Gastrocnemius medialis (tissue), 4 donors: Measurements from ENCODE around the gene PRELP.

Experiments
- CTCF ChIP-seq, 5 experiments: fragments of 450-650 bp in 3 of 5; fragments of 200-600 bp in 2 of 5; sonication (generic) in 2 of 5; IDR thresholded peaks in 4 of 5; conservative IDR thresholded peaks in 1 of 5; 1 replicate in 4 of 5; 2 replicates in 1 of 5; pipeline ENCODE4 v1.5.1; 2016 to 2019; ENCODE audit warnings: antibody characterized with exemption in 5 of 5, mild to moderate bottlenecking in 3 of 5, moderate library complexity in 3 of 5
- POLR2A ChIP-seq, 2 donors: fragments of 450-650 bp; IDR thresholded peaks; one replicate each; pipeline ENCODE4 v1.6.1; 2017; ENCODE audit warnings: antibody characterized with exemption in 2 of 2, mild to moderate bottlenecking in 2 of 2, moderate library complexity in 2 of 2

- TF ChIP-seq CTCF (IDR thresholded peaks at IDR 0.05 in 4 of 5, conservative IDR thresholded peaks at IDR 0.05 in 1 of 5) (no peak), POLR2A (IDR thresholded peaks at IDR 0.05) (peak in 1 of 2 donors; percentile 50)
Observed at GRCh38 chr1:203475012-203475981, at the start of gene PRELP.
